GM12875 (cell line): ENCODE results near the gene POLE.
A peak's percentile ranks its signal among the peaks of the same experiment; 100 is the strongest.
"Not testable (repeated sequence)": the region's sequence is repeated elsewhere in the genome, so short reads cannot be mapped to it uniquely, and the experiment has no call there.

Source experiments
- H3K4me3 ChIP-seq: one replicate; pipeline ENCODE4 v1.5.1; 2011; ENCODE audit warnings: low read depth, low read length, control low read depth
- CTCF ChIP-seq: IDR thresholded peaks from 2 replicates; pipeline ENCODE4 v1.5.1; 2011; ENCODE audit warnings: low read depth, mild to moderate bottlenecking, control low read depth, inconsistent platforms, low read length, moderate library complexity, borderline replicate concordance; ENCODE audit not compliant: insufficient read depth

Gene POLE

GRCh38 chr12:132603240-132604150 lies 83.6 kb downstream of the POLE start:
- no peak overlapping the region for H3K4me3 ChIP-seq
- no peak for TF ChIP-seq CTCF

GRCh38 chr12:132602572-132603239 lies 84.4 kb downstream of the POLE start:
- H3K4me3 ChIP-seq = no peak overlapping the region
- TF ChIP-seq CTCF = no peak

GRCh38 chr12:132601171-132601883 lies 85.8 kb downstream of the POLE start:
- H3K4me3 ChIP-seq = no peak overlapping the region
- TF ChIP-seq CTCF = no peak

- peak; percentile 56 for TF ChIP-seq CTCF
- peak overlapping the region; percentile 33 for H3K4me3 ChIP-seq
These were observed 86.8 kb downstream of the POLE start for GRCh38 chr12:132600048-132601032.

- not testable (repeated sequence) for H3K4me3 ChIP-seq
These were observed 87.6 kb downstream of the POLE start for GRCh38 chr12:132599502-132599901.

GRCh38 chr12:132597333-132598316 lies 89.5 kb downstream of the POLE start:
- H3K4me3 ChIP-seq = peak overlapping the region; percentile 49
- no peak for TF ChIP-seq CTCF
